ENCODE data around the gene ABCA4.

GRCh38 chr1:94115254-94115899 is 5.6 kb downstream of the ABCA4 start:
- TF ChIP-seq CTCF (IDR thresholded peaks at IDR 0.05) (no peak), POLR2A (IDR thresholded peaks at IDR 0.05) (no peak), POLR2AphosphoS5 (IDR thresholded peaks at IDR 0.05; ENCODE audit: insufficient read depth in 1 of 2, low read depth in 1 of 2) (no peak)
